Smooth muscle cell of the brain vasculature (primary cell): ENCODE data around the gene ZDHHC21.

Experiments
- DNase-seq: peaks from one replicate; pipeline ENCODE4 v3.0.0-alpha.2; 2012; ENCODE audit warnings: low read depth, low spot score

The ZDHHC21 gene, protein sequence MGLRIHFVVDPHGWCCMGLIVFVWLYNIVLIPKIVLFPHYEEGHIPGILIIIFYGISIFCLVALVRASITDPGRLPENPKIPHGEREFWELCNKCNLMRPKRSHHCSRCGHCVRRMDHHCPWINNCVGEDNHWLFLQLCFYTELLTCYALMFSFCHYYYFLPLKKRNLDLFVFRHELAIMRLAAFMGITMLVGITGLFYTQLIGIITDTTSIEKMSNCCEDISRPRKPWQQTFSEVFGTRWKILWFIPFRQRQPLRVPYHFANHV

DNA sequence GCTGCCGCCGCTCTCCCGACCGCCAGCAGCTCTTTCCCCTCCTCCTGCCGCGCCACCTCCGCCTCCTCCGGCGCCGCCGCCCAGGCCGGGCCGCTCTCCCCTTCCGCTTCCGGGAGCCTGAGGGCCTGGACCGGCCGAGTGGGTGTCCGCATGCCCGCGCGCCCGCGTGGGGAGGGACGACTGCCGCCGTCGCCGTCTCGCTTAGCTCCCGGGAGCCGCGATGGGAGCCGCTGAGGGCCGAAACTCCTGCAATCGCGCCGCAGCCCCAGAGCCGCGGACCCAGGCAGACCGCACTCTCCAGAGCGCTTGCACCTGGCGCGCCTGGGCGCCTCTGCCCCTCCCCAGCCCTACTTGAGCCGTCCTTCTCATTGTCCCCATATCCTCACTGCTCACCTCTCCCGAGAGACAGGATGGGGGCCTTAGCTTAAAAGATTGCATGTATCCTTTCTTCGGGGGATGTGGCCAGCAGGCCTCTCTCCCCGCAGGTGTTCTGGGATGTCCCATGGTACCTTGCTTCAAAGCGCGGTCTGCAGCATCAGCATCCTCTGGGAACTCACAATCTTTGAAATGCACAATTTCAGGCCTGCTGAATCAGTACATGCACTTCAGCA, at the start of gene ZDHHC21:
ZDHHC21 (minus strand) TSS at position 182 of the 611 bp plus-strand sequence. CDS start 19,092 bp downstream, outside the sequence.
- DNase-seq, result no peak

DNA sequence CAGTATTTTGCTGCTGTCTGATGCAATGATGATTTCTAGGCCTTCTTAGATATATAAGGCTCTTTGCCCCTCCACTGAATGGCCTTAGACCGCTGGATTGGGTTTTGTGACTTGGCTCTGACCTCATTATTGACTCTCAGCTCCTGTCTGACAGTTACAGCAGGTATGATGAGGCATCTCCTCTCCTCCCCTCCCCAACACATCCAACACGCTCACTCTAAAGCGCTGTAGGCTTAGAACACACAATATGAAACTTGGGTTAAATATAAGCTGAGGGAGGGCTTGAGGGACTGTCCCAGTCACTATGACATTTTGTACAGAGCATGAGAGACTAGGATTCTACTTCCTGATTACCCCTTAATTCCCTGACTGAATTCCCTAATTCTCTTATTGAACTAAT, 48.1 kb upstream of the ZDHHC21 start:
- DNase-seq, result no peak

DNA sequence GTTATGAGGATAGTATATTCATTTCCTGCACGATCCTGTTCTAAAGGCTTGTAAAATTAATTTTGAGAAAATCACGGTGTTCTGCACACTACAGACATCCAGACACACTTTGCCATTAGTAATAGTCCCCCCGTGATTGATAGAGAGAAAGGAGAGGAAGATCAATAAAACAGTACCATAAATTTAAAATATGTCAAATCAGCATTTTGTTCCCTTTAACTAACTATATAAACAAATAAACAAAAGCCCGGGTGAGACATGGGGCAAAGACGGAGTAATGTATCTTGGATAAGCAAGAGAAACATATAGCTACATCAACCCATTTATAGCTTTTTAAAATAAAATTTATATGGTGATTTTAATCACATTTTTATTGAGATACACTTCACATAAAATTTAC, 39.9 kb upstream of the ZDHHC21 start:
- no peak for DNase-seq

DNA sequence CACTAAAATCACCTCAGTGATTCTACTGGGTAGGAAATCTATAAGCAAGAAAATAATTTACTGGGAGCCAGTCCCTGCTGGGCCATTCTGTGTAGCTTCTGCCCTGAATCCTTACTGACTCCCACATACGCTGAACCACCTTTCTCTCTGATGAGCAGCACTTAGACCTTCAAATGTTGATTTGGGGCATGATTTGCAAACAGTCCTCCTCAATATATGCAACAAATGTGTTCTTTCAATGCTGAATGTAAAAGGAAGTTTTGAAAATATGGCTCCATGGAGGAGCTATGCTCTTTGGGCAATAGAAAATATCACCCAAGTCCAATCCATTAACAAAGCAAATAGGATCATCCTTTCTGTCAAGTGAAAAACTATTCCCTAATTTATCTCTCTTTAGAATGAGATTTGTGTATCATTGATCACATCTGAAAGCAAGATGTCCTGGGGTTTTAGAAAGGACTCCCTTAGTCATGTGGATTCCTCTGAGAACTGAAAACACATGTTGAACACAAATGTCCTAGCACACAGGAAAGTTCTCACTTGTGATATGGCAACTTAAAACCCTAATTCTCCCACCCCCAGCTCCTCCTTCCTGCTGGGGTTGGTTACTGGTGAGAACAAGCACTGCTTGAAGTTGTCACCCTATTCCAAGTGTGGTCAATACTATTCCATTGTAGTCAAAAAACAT, 38.2 kb upstream of the ZDHHC21 start:
- DNase-seq, result no peak

DNA sequence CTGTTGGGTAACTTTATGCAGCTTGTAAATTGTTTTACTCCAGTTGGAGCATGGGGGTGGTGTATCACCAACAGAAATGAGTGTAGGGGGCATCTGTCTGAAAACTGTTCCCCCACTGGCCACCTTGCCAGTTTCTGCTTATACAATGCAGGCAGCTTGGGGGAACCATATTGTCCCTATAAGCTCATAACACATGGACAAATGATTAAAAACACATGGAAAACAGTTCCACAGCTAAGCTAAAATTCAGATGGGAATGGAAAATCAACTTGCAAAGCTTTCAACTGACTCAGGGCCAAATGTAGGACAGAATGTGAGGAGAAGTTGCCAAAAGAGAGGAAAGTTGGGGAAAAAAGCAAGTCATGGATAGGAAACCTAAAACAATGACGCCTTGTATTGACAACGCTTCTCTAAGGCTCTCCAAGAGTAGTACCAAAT, 37.2 kb upstream of the ZDHHC21 start:
- DNase-seq, result no peak

DNA sequence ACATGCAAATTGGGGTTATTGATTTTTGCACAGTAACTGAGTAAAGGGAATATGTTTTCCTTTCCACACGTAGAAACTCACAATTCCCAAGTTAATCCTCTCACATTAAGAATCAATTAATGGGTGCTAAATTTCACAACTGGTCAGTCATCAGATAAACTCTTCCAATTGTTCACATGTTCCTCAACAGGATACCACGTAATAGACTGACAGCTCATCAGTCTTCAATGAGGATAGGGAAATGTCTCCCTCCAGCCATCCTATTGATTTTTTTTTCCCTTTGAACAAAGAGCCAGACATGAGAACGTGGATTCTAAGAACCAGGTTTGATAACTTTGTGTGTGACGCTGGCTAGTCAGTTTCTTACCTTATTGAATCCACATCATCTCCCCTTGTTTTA, 30.1 kb upstream of the ZDHHC21 start:
- no peak for DNase-seq

DNA sequence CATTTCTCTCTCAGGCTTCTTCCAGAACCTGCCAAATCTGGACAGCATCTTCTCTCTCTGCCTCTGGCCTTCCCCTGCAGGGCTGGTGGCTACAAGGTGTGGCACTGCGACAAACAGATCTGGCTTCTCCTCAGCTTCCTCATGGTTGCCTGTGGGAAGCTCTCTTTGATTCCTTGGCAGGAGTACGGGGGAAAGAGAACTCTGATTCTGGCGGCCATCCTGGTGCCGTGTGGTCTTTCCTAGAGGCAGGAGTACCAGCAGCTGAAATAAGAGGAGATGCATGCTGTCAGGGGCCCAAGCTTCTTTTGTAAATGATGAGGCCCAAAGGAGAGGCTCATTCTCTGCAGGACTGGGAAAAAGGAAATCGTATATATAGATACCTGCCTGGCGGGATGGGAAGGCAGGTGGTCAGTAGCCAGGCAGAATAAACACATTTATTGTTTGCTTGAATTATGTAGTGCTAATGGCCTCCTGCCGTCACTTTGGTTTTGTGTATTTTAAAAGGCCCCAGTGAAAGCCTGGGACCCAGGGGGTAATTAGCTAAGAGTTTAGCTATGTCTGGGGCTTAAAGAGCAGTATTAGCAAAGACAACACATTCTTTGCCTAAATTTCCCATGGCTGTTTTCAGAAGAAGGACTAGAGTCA, 29.3 kb upstream of the ZDHHC21 start, which contains the start of gene CER1:
CER1 (minus strand) TSS at position 343 of the 645 bp plus-strand sequence; CDS start at position 282, 61 bp downstream.
- no peak for DNase-seq

DNA sequence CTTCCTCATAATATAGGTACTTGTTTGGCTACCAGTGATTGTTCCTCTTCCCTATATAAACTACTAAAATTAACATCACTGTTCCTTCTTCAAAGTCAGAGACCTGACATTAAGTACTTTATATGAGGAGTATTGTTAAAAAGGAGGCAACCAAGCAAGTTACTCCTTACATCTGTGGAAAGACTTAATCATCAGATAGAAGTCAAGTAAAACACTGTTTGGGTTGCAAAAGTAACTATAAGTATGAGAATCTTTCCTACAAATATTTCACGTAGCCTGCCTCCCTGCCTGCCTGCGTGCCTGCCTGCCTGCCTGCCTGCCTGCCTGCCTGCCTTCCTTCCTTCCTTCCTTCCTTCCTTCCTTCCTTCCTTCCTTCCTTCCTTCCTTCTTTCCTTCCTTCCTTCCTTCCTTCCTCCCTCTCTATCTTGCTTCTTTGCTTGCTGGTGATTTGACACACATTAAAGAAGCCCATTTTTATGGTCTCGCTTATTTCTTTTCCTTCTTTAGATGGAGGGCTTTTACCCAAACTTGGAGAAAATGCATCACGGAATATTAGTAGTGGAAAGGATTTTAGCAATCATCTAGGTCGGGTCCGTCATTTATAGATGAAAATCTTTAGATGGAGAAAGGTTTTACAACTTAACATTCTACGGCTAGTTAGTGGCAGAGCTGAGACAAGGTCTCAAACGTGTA, 26.1 kb upstream of the ZDHHC21 start:
- DNase-seq, result no peak

DNA sequence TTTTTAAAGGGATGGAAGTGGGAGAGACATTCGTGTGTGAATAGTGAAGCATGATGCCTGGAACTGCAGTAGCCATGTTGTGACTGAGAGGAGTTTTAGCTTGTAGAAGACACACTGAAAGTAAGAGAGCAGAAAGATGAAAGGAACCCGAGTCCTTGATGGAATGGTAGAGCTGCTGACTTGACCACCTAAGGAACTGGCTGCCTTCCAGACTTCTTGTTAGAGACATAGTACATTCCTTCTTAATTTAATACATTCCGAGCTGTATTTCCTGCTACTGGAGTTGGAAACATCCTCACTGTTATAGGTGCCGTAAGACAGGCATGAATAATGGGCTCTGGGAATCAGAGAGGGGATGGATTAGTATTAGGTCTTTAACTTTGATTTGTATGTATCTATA, 21.9 kb upstream of the ZDHHC21 start:
- no peak for DNase-seq

DNA sequence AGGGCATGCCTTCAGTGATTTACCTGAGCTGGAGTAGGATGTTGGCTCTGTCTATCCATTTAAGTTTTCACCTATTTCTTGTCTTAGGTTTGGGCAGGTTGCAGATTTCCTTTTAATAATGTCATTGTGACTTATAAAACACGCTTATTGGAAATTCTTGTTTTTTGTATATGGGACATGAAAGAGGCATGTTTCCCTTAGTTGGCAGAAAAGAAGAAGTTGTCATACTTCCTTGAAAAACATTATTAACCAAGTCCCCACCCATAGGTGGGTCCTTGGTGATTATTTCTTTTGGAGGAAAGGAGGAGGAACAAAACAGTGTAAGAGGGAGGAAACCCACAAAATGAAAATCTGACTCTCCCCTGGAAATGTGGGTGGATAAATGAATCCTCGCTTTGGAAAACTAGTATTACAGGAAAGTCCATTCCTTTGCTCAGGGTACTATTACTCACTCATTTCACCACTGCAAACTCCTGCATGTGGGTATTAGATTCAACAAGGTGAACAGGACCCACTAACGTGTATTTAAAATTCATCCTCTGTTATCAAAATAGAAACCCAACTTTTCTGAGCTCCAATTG, 20.0 kb upstream of the ZDHHC21 start:
- no peak for DNase-seq

DNA sequence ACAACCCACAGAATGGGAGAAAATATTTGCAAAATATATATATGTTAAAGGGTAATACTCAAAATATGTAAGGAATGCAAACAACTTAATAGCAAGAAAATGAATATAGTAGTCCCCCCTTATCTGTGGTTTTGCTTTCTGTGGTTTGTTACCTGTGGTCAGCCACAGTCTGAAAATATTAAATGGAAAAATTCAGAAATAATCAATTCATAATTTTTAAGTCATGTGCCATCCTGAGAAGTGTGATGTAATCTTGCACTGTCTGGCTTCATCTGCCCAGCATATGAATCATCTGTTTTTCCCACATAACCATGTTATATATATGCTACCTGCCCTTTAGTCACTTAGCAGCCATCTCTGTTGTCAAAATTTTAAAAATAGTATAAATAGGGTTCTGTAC, 17.6 kb upstream of the ZDHHC21 start:
- DNase-seq, result no peak

DNA sequence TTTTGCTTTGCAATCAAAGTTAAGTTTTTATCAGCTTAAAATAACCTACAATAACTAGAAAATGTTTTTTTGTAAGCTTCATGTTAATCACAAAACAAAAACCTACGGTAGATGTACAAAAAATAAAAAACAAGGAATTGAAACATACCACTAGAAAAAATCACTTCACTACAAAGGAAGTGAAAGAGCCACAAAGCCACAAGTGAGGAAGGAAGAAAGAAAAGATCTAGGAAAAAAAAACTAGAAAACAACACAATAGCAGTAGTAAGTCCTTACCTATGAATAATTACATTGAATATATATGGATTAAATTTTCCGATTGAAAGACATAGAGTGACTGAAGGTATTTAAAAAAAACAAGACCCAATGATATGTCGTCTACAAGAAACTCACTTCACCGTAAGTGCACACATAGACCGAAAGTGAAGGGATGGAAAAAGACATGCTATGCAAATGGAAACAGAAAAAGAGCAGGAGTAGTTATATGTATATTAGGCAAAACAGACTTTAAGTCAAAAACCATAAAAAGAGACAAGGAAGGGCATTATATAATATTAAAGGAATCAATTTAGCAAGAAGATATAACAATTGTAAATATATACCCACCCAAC, 13.4 kb upstream of the ZDHHC21 start:
- no peak for DNase-seq

DNA sequence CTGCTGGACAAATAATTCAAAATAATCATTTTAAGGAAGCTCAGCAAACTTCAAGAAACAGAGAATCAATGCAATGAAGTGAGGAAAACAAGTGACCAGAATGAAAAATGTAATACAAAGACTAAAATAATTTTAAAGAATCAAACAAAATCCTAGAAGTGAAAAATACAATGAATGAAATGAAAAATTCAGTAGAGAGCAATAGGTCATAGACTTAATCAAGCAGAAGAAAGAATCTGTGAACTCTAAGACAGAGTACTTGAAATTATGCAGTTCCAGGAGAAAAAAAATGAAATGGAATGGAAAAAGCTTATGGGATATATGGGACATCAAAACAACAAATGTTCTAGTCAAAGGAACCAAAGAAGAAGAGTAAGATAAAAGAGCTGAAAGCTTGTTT, 11.8 kb upstream of the ZDHHC21 start:
- no peak for DNase-seq

DNA sequence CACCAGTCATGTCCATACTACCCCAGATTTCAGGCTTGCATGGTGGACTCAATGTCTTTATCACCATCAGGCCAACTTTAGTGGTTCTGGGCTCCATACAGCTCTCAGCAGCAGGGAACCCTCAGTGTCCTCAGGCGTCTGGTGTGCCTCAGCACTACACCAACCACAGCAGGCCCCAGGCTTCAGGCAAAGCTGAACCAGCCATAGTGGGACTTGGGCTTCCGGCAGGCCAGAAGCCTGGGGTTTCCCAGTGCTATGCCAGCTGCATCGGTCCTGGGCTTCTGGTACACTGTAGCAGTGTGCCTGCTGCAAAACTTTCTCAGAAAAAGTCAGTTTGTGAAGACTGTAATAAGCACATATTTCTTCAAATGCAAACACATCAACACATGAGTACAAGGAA, 11.0 kb upstream of the ZDHHC21 start:
- no peak for DNase-seq

DNA sequence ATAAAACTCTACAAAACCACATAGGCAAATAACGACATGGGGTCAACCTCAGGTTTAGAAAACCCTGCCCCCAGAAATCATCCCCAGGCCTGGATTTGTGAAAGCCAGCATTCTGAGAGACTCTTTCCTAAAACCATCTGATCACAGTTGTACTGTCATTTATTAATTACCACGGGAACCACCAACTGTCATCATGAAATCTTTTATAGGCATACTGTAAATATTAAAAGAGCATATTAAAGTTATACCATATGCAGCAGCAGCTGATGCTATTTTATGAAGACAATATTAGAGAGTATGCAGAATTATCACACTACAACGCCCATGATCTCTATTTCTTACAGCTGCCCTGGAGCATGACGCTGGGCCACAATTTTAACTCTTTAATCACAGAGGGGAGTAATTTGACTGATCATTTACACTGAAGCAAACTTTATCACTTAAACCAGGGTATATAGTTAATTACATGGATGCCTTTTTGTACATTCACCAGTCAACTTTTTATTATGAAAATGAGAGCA, 9.0 kb upstream of the ZDHHC21 start:
- DNase-seq, result no peak

DNA sequence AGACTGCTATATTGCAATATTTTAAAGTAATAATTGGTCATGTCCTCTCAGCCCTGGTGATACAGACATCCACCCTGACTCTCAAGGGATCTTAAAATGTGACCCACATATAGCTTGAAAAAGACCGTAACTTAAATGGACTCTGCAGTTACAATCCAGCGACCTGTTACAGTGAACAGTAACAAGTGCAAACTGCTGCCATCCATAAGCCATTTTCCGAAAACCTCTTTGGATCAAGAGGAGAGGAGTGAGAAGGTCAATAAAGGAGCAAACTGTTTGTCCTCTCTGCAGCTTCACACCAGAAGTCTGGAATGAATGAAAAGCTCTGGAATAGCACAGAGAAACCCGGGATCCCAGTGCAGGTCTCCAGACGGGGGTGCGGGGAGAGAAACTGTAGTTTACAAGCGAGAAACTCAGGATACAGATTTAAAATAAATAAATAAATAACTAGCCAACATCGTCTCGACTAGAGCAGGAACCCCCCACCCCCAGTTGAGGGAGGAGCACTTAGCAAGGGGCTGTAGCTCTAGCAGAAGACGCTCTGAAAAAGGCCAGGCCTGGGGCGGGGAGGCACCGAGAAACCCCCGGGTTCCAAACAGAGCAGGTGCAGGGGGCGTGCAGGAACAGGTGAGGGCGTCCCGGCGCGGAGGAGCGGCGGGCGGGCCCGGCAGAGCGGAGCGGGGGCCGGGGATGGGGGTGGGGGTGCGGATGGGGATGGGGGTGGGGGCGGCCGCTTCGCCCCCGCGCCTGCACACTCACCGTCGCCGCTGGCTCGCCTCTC, 572 bp downstream of the ZDHHC21 start:
- DNase-seq, result no peak

DNA sequence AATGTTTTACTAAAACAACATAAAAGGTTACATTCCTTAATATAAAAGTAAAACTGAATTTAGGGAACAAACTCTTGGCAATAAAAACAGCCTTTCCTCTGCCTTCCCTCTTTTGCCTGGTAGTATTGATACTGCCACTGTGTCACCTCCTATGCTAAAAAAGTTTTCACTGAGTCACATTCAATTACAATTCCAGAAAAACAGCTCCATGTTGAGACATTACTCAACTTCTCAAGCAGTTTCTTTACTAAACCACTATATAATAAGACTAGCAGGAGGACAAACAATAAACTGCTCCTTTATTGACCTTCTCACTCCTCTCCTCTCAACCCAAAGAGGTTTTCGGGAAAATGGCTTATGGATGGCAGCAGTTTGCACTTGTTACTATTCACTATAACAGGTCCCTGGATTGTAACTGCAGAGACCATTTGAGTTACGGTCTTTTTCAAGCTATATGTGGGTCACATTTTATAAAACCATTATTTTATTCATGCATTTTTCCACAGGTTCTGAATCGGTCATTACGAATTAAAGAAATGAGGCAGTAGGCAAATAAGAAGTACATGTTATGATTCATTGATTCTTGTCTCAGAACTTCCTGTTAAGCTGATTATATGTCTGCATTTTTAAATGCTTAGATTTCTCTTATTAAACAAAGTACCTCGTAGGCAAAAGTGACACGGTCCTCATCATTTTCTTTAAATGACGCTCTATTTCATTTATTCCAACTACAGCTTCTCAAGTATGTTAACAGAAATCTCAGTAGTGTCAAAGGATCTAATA, 2.1 kb downstream of the ZDHHC21 start:
- DNase-seq, result no peak

DNA sequence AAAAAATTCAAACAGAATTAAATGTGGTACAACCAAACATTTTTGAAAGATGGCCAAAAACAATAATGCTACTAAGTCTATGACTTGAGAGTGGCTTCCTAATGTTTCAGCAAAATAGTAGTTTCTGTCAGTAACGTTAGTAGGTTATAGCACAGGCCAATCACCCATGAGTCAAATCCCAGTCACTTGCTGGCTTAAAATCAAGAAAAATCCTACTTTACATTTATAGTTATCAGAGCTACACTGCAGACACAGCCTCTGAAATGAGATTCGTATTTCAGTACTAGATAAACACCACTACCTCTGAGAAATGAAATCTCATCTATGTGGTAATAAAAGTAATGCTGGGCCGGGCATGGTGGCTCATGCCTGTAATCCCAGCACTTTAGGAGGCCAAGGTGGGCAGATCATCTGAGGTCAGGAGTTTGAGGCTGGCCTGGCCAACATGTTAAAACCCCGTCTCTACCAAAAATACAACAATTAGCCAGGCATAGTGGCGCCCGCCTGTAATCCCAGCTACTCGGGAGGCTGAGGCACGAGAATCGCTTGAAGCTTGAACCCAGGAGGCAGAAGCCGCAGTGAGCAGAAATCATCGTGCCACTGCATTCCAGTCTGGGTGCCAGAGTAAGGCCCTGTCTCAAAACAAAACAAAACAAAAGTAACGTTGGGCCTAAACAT, 6.1 kb downstream of the ZDHHC21 start:
- DNase-seq, result peak; percentile 35

DNA sequence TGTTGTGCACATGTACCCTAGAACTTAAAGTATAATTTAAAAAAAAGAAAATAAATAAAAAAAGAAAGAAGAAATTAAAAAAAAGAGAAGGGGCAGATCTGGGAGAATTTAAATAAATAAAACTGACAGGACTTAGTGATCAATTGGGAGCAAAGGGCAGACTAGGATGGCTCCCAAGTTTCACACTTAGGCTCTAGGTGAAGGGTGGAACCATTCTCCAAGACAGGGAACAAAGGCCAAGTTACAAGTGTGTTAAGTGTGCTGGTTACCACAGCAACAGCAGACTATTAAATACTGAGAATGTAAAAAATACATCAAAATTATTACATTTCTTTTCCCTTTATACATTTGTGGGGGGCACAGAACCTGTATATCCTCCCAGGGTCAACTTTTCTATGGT, 7.1 kb downstream of the ZDHHC21 start:
- DNase-seq, result no peak
